ENCODE results near the gene PGAP6. TPM values are rescaled to one million over a fixed set of nuclear protein-coding genes. Genes with fewer than 3 reads are reported as not detected.

Gene PGAP6
- total and polyA plus RNA-seq, 2 of the 4 experiments (the other 2 are of a cell fraction): 49.1 to 124 TPM

DNA sequence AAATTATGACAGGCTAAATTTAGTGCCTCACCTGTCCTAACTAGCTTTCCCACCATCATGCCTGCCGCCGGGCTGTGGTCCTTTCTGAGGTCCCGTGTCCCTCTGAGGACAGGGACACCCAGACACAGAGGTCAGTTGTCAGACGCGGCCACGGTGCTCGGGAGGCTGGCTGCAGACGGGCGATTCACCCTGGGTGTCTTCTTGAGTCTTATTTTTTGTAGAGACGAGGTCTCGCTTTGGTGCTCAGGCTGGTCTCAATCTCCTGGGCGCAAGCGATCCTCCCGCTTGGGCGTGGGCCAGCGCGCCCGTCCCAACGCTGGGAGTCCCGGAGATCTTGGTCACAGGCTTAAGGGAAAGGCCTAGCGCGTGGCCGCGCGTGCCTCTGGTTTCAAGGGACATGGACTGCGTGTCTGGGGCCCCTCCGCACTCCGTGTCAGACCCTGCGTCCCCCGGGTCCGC, 42.9 kb upstream of the PGAP6 start:
- no peak overlapping the region; the same call in 1 of the 2 replicates for H3K4me3 ChIP-seq (ENCODE audit: insufficient read depth, low read depth, low read length)
- H2BK120ac ChIP-seq (ENCODE audit: low read depth, low read length): peak overlapping the region; percentile 78
- BruUV-seq (replicated peaks): no TSS peak
- TF ChIP-seq RFX5 (IDR thresholded peaks at IDR 0.05; ENCODE audit: low read depth, low read length) (no peak), POLR2A (IDR thresholded peaks at IDR 0.05; ENCODE audit: low read depth, low read length) (no peak), SMC3 (IDR thresholded peaks at IDR 0.05; ENCODE audit: low read depth, low read length) (no peak), FOS (IDR thresholded peaks at IDR 0.05; ENCODE audit: low read depth, low read length) (no peak), NFE2L2 (IDR thresholded peaks at IDR 0.05; ENCODE audit: low read depth, low read length) (no peak), CEBPB (IDR thresholded peaks at IDR 0.05; ENCODE audit: low read depth, low read length) (no peak), RCOR1 (IDR thresholded peaks at IDR 0.05; ENCODE audit: insufficient replicate concordance, low read length) (no peak), MAZ (IDR thresholded peaks at IDR 0.05; ENCODE audit: borderline replicate concordance, low read depth, low read length) (no peak), CHD1 (IDR thresholded peaks at IDR 0.05; ENCODE audit: low read depth, low read length) (no peak), MAFK (IDR thresholded peaks at IDR 0.05; ENCODE audit: low read depth, low read length) (no peak), RAD21 (IDR thresholded peaks at IDR 0.05; ENCODE audit: low read length) (no peak), MXI1 (IDR thresholded peaks at IDR 0.05; ENCODE audit: borderline replicate concordance, low read depth, low read length) (no peak), BHLHE40 (IDR thresholded peaks at IDR 0.05; ENCODE audit: low read depth, low read length) (no peak)
- TF ChIP-seq, protein P1, sequence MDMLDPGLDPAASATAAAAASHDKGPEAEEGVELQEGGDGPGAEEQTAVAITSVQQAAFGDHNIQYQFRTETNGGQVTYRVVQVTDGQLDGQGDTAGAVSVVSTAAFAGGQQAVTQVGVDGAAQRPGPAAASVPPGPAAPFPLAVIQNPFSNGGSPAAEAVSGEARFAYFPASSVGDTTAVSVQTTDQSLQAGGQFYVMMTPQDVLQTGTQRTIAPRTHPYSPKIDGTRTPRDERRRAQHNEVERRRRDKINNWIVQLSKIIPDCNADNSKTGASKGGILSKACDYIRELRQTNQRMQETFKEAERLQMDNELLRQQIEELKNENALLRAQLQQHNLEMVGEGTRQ (IDR thresholded peaks at IDR 0.05; ENCODE audit: low read depth, low read length): no peak
- TF ChIP-seq, protein P2, sequence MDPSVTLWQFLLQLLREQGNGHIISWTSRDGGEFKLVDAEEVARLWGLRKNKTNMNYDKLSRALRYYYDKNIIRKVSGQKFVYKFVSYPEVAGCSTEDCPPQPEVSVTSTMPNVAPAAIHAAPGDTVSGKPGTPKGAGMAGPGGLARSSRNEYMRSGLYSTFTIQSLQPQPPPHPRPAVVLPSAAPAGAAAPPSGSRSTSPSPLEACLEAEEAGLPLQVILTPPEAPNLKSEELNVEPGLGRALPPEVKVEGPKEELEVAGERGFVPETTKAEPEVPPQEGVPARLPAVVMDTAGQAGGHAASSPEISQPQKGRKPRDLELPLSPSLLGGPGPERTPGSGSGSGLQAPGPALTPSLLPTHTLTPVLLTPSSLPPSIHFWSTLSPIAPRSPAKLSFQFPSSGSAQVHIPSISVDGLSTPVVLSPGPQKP (IDR thresholded peaks at IDR 0.05; ENCODE audit: borderline replicate concordance, low read depth, low read length): no peak
- TF ChIP-seq, protein P3, sequence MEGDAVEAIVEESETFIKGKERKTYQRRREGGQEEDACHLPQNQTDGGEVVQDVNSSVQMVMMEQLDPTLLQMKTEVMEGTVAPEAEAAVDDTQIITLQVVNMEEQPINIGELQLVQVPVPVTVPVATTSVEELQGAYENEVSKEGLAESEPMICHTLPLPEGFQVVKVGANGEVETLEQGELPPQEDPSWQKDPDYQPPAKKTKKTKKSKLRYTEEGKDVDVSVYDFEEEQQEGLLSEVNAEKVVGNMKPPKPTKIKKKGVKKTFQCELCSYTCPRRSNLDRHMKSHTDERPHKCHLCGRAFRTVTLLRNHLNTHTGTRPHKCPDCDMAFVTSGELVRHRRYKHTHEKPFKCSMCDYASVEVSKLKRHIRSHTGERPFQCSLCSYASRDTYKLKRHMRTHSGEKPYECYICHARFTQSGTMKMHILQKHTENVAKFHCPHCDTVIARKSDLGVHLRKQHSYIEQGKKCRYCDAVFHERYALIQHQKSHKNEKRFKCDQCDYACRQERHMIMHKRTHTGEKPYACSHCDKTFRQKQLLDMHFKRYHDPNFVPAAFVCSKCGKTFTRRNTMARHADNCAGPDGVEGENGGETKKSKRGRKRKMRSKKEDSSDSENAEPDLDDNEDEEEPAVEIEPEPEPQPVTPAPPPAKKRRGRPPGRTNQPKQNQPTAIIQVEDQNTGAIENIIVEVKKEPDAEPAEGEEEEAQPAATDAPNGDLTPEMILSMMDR (conservative IDR thresholded peaks at IDR 0.05; ENCODE audit: low read depth, low read length): no peak
- ATAC-seq (ENCODE audit: low read depth) (peak; percentile 2), DNase-seq (no peak)
- peak overlapping the region; percentile 99 for H2AK9ac ChIP-seq (replicated peaks; ENCODE audit: low read depth, low read length, poor library complexity)
- in situ Hi-C loops (cut with MboI; ENCODE audit: low sequenced_read_pairs): no loop called here
- no peaks in the 10 kb centered on the region; the same call in 1 of the 2 replicates for H3K36me3 ChIP-seq (ENCODE audit: control insufficient read depth, insufficient read depth, low read length)
- no peaks in the 10 kb centered on the region for H3K9me3 ChIP-seq (ENCODE audit: control insufficient read depth, insufficient read depth, low read length)
- peak overlapping the region; percentile 38; the same call in 1 of the 2 replicates for H3K18ac ChIP-seq (ENCODE audit: low read depth, low read length)
- intact Hi-C loops (cut with micrococcal nuclease): loop anchor here (2.0 kb wide), 2 partner anchors 70 to 102 kb away; partner anchors contain the start of gene CAPN15
- peak overlapping the region; percentile 78 for H3K14ac ChIP-seq (replicated peaks; ENCODE audit: low read depth, low read length)
- peaks cover 13% of the 10 kb centered on the region for H3K4me1 ChIP-seq (ENCODE audit: control insufficient read depth, insufficient read depth, low read length)
- POLR2A ChIA-PET (ENCODE audit: unreplicated experiment): no interaction called here
- H3K56ac ChIP-seq (ENCODE audit: extremely low read depth, insufficient read depth, low read length): peak overlapping the region; percentile 37; the same call in 1 of the 2 replicates
- peak overlapping the region; percentile 87; the same call in 1 of the 2 replicates for H3K23ac ChIP-seq (ENCODE audit: low read depth, low read length)
- H2BK20ac ChIP-seq (ENCODE audit: low read depth, low read length): peak overlapping the region; percentile 75; the same call in 1 of the 2 replicates
- peak overlapping the region; percentile 88 for H3K4ac ChIP-seq (ENCODE audit: low read depth, low read length)
- peak overlapping the region; percentile 52; the same call in 2 of the 3 replicates for H2BK15ac ChIP-seq (ENCODE audit: low read depth, low read length)
- no peaks in the 10 kb centered on the region for H3K27me3 ChIP-seq (ENCODE audit: control insufficient read depth, insufficient read depth, low read length)
- H3K27ac ChIP-seq (ENCODE audit: insufficient read depth, low read length): peak overlapping the region; percentile 69
- no peak overlapping the region for H3K9ac ChIP-seq (ENCODE audit: low read depth, low read length)
- H4K91ac ChIP-seq (ENCODE audit: insufficient read depth, low read depth, low read length): peak overlapping the region; percentile 74
- H4K5ac ChIP-seq (ENCODE audit: low read depth, low read length): no peak overlapping the region
- H2AFZ ChIP-seq (replicated peaks; ENCODE audit: low read length, poor library complexity): peak overlapping the region; percentile 98
- peaks cover 19 to 39% of the 10 kb centered on the region in 2 experiments for H3K79me1 ChIP-seq (ENCODE audit: low read depth in 1 of 2, low read length in 2 of 2)
- H3K9me1 ChIP-seq (ENCODE audit: insufficient read depth, low read length): peaks cover 16% of the 10 kb centered on the region
- H4K20me1 ChIP-seq (ENCODE audit: insufficient read depth, low read length): peaks cover 27% of the 10 kb centered on the region
- H3K4me2 ChIP-seq (ENCODE audit: low read depth, low read length): peak overlapping the region; percentile 88
- dilution Hi-C loops (cut with HindIII; ENCODE audit: low sequenced_read_pairs, unreplicated experiment): no loop called here
- WGBS, 2 experiments (ENCODE audit: extremely low coverage in 2 of 2, insufficient read length in 1 of 2): 3% methylated on average over 13 of the region's 31 CpGs; no CpG with 5 or more reads in 1 of the 2 experiments
- H2AK5ac ChIP-seq (ENCODE audit: low read depth, low read length): peak overlapping the region; percentile 94
- H4K8ac ChIP-seq (ENCODE audit: low read depth in 2 of 2, low read length in 2 of 2): peak overlapping the region; percentile 85 to 90
- CTCF ChIA-PET: no interaction called here
- peak overlapping the region; percentile 93 for H2BK5ac ChIP-seq (ENCODE audit: low read depth, low read length, poor library complexity, severe bottlenecking)
